Stimulated activated CD4-positive, alpha-beta T cell treated with anti-CD3 and anti-CD28 coated beads, TNF-alpha, amount 100 ng/mL, for 48 hours (primary cell): Measurements from ENCODE around the gene CCDC27.

Experiments used
- DNase-seq, 3 donors: peaks; one replicate each; pipeline ENCODE4 v3.0.0-alpha.2; 2020; ENCODE audit warnings: low read depth in 3 of 3

CCDC27 gene

GRCh38 chr1:3817821-3818597, 65.8 kb downstream of the CCDC27 start:
- DNase-seq: no peak

DNA sequence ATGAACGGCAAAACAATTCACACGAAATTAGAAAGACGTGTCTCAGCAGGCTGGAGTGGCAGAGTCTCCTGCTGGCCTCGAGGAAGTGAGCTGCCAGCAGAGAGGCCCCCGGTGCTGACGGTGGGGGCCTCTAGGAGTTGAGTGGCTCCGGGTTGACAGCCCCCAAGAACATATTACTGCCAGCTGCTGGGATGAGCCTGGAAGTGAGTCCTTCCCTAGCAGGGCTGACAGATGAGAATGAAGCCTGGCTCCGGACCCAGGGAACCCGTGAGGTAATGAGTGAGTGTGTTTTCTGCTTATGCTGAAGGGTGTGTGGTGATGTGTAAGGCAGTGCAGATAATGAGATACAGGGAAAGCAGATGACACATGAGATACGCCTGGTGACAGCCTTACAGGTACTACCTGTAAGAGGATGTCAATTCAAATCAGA, 67.5 kb downstream of the CCDC27 start:
- DNase-seq: no peak

DNA sequence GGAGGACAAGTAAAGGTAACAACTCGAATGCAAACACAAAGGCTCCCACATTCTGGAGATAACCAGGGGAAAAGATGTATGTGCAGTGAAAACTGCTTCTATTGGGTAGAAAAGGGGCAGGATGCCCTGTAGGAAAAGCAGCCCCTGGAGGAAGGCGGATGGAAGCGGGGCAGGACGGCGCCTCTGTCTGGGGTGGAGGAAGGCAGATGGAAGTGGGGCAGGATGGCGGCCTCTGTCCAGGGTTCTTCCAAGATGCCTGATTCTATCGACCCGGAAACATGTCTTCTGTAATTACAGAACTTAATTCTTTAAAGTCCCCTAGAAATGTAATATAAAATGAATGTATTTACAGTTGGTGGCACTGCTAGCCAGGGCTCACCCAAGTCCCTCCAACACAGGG, 68.1 kb downstream of the CCDC27 start:
- DNase-seq: no peak

GRCh38 chr1:3821004-3821403, 68.8 kb downstream of the CCDC27 start:
- DNase-seq: no peak
